Measurements from ENCODE around the gene CWC27.

CWC27 gene

GRCh38 chr5:64768358-64769312 lies at the start of gene CWC27, which contains the start of gene SREK1IP1:
CWC27 (plus strand) TSS chr5:64768930; CDS start chr5:64769147, 217 bp downstream.
SREK1IP1 (minus strand) TSS chr5:64768691; CDS start chr5:64768517, 174 bp downstream.
- DNase-seq = peak; percentile 43

GRCh38 chr5:64722588-64722987 lies 46.1 kb upstream of the CWC27 start:
- no peak for DNase-seq

GRCh38 chr5:64727150-64727549 lies 41.6 kb upstream of the CWC27 start:
- DNase-seq = no peak

- no peak for DNase-seq
Observed at GRCh38 chr5:64742411-64742810, 26.3 kb upstream of the CWC27 start.

GRCh38 chr5:64742821-64743220 lies 25.9 kb upstream of the CWC27 start:
- no peak for DNase-seq

DNA sequence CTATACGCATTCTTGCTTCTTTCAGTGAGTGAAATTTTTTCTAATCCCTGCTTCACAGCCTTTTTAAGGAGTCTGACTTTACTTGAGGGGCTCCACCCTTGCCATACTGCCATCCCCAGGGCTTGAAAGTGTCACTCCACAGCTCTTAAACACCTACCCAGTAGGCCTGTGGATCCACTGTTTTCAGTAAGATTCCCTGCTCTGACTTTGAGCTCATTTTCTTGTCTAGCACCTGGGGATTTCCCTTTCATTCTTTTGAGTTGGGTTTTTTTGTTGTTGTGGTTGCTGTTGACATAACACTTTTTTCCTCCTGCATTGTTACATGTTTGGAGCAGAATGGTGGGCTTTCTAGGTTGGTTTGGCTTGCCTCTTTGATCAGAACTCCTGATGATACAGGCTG lies 23.8 kb upstream of the CWC27 start:
- no peak for DNase-seq

- DNase-seq = no peak
Observed at GRCh38 chr5:64746446-64746845, 22.3 kb upstream of the CWC27 start.

- DNase-seq = no peak
Observed at GRCh38 chr5:64749385-64749784, 19.3 kb upstream of the CWC27 start.

- no peak for DNase-seq
Observed at GRCh38 chr5:64754066-64754465, 14.7 kb upstream of the CWC27 start.

GRCh38 chr5:64758901-64759300 lies 9.8 kb upstream of the CWC27 start:
- DNase-seq = no peak

DNA sequence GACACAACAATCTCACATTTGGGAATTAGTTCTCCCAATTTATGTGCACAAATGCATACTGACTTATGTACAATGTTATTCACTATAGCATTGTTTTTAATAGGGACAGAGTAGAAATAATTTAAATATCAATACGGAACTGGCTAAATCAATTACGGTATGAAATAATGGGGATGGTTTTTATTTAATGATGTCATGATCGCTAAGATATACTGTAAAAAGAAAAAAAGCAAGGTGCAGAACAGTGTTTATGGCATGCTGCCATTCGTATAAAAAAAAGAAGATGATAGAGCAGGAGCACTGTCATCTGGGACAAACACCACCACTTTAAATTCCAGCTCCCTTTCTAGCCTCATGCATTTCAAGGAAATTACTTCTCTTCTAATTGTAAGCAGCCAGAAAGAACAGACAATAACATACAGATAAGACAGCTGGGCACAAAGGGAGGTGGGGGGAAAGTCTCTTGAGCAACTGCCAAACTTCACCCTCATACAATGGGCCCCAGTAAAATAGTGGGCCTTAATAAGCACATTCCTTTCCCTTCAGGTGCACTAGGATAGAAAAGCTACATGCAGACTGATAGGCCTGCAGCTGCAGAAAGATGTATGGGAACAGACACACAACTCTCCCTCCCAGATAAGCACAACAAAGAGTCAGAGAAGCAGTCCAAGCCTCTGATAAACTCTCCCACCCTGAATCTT lies 8.6 kb upstream of the CWC27 start:
- no peak for DNase-seq

GRCh38 chr5:64763948-64764503 lies 4.7 kb upstream of the CWC27 start:
- DNase-seq = no peak

GRCh38 chr5:64765804-64766504 lies 2.8 kb upstream of the CWC27 start:
- DNase-seq = no peak

DNA sequence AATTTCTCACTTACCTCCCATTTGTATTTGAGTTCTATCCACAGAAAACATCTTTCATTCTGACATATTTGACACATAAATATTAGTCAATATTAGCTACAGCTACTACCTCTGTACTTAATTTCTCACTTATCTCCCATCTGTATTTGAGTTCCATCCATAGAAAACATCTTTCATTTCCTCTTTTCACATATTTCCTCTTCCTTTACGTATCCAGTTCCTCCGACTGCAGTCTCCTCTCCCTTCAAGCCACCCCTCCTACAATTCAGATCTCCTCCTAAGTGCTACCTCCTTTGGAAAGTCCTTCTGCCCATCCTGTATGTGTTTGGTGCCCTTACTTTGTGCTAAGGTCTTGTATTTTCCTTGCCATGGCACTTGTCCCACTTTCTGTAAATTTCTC lies 1.8 kb upstream of the CWC27 start:
- no peak for DNase-seq

DNA sequence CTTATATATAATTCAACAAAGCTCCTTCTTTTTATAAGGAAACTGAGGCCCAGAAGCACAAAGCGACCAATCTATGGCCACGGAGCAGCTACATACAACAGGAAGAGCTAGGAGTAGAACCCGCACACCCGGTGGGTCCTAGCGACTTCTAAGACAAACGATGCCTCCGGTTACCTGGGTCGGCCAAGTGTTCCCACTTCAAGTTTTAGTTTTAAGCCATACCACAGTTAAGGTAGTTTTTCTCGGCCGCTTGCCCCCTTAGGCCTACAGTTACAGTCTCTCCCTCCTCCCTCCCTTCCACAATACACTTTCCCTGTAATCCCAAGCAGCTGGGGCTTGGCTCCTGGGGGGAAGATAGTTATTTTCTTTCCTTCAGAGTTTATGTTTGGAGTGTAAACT lies 772 bp upstream of the CWC27 start:
- no peak for DNase-seq

- DNase-seq = no peak
Observed at GRCh38 chr5:64769855-64770254, 1.1 kb downstream of the CWC27 start.

GRCh38 chr5:64771736-64772135 lies 3.0 kb downstream of the CWC27 start:
- no peak for DNase-seq

DNA sequence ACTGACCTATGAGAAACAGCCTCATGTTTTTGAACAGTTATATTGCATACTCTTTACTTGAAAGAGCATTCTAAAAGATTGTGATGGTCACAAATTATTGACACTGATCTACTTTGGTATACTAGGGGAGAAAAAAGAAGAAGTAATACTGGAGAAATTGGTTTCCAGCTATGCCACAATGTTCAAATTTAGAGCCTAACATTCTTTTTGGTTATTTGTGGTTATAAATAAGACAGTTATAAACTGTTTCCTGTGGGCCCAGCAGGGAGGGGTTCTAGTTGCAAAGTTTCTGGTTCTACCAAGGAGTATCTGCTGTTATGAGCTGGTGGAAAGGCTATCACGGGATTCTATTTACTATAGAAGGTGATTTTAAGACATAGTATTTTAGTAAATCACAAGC lies 4.8 kb downstream of the CWC27 start:
- no peak for DNase-seq

DNA sequence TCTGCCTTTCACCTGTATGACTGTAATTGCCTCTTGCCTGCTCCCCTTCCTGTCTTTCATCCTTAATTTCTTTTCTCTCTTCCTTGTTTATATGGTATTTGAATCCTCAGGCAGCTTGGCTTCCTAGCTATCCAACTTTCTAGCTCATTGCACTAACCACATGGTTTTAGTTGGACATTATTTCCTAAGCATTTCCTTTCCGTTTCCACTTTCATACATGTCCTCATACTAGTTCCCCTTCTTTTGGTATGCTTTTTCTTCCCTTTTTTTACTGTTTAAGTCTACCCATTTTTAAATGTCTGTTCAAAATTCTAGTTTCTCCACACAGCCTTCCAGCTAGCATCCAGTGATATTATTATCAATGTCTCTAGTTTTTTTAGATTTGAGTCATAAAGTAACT lies 6.6 kb downstream of the CWC27 start:
- DNase-seq = no peak

DNA sequence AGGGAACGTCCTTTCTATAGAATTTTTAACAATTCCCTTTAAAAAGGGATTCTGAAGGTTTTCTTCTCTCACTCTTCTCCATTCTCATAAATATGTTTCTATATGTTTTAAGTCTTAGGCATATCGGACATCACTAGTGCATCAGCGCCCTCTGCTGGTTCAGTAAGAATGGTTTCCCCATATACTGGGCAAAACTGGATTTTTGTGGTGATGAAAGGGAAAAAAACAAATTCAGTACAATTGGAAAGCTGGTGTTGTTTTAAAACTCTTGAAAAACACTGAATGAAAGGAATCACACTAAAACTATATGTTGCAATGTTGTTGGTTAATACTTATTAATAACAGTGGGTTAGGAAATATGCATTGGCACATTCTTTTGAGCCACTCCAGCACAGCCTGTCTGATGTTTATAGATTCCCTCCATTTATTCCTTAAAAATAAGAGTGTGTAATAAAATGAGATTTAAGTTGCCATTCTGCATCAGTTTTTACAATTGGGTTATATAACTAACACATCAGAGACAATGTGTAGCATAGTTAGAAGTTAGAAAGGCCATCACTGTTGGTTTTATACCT lies 15.8 kb downstream of the CWC27 start:
- DNase-seq = peak; percentile 4

GRCh38 chr5:64786372-64786771 lies 17.6 kb downstream of the CWC27 start:
- no peak for DNase-seq

GRCh38 chr5:64788156-64788555 lies 19.4 kb downstream of the CWC27 start:
- no peak for DNase-seq

- no peak for DNase-seq
Observed at GRCh38 chr5:64789457-64789856, 20.7 kb downstream of the CWC27 start.

Measured in NCI-H2081 treated with DMSO at 0.1 percent for 48 hours (cell line).